B cell (primary cell): ENCODE results near the gene CIB1. TPM values are rescaled to one million over a fixed set of nuclear protein-coding genes. Genes with fewer than 3 reads are reported as not detected.

Source experiments
- ATAC-seq: fragments of 200-7000 bp; cut with Tn5 transposase; one replicate; pipeline ENCODE4 v1.10.0; 2021; ENCODE audit warnings: low read depth, mild to moderate bottlenecking, moderate number of reproducible peaks, moderate library complexity
- CTCF ChIA-PET: fragments of 350-600 bp; sonication (Branson Sonifier 250); formaldehyde crosslinking; loops from one replicate; lab custom pipeline; 2021; ENCODE audit warnings: antibody characterized with exemption, inconsistent platforms; lab: Charles Lee
- POLR2A ChIA-PET: fragments of 350-600 bp; sonication (Branson Sonifier 250); formaldehyde crosslinking; loops from one replicate; lab custom pipeline; 2021; ENCODE audit warnings: antibody characterized with exemption; lab: Charles Lee
- DNase-seq: peaks from one replicate; pipeline ENCODE4 v3.0.0; 2013
- H2AFZ ChIP-seq: 2 replicates; pipeline ENCODE4 v1.6.1; 2012; ENCODE audit warnings: mild to moderate bottlenecking, low read depth, low read length; ENCODE audit not compliant: insufficient read depth, poor library complexity, severe bottlenecking
- H3K27ac ChIP-seq, 2 donors: 1 replicate in 1 of 2; 2 replicates in 1 of 2; pipeline ENCODE4 v1.5.1; 2012 to 2013; ENCODE audit warnings: low read length in 2 of 2, mild to moderate bottlenecking in 2 of 2, moderate library complexity in 1 of 2
- H3K27me3 ChIP-seq, 4 experiments: fragments of 200-600 bp in 1 of 4; sonication (generic) in 1 of 4; replicated peaks in 1 of 4; 1 replicate in 2 of 4; 2 replicates in 2 of 4; pipeline versions ENCODE4 v1.6.1 to v1.7.0; 2013 to 2016; ENCODE audit warnings: low read length in 3 of 4, mild to moderate bottlenecking in 2 of 4, mixed read lengths in 1 of 4, moderate library complexity in 1 of 4; ENCODE audit not compliant: insufficient read depth in 4 of 4, control insufficient read depth in 3 of 4; ENCODE audit errors: control extremely low read depth in 1 of 4
- H3K36me3 ChIP-seq, 2 experiments: replicated peaks in 1 of 2; 1 replicate in 1 of 2; 2 replicates in 1 of 2; pipeline versions ENCODE4 v1.6.1 to v1.7.1; 2013; ENCODE audit warnings: low read length in 1 of 2; ENCODE audit not compliant: insufficient read depth in 2 of 2, control insufficient read depth in 1 of 2; ENCODE audit errors: control extremely low read depth in 1 of 2, extremely low read depth in 1 of 2
- H3K4me1 ChIP-seq, 2 donors: fragments of 200-600 bp in 1 of 2; sonication (generic) in 1 of 2; 1 replicate in 1 of 2; 2 replicates in 1 of 2; pipeline versions ENCODE4 v1.5.1 to v1.6.1; 2013 to 2017; ENCODE audit warnings: low read length in 2 of 2; ENCODE audit not compliant: control insufficient read depth in 2 of 2, insufficient read depth in 2 of 2
- H3K4me2 ChIP-seq: replicated peaks from 2 replicates; pipeline ENCODE3; 2012; ENCODE audit warnings: mild to moderate bottlenecking, low read depth, low read length; ENCODE audit not compliant: poor library complexity, severe bottlenecking
- H3K4me3 ChIP-seq, 5 experiments: fragments of 200-600 bp in 1 of 5; sonication (generic) in 1 of 5; 1 replicate in 3 of 5; 2 replicates in 2 of 5; pipeline versions ENCODE4 v1.5.1 to v1.7.0; 2011 to 2016; ENCODE audit warnings: low read length in 4 of 5, mild to moderate bottlenecking in 4 of 5, low read depth in 2 of 5, control low read depth in 1 of 5, moderate library complexity in 1 of 5; ENCODE audit not compliant: insufficient read depth in 1 of 5; ENCODE audit errors: control extremely low read depth in 1 of 5, extremely low read depth in 1 of 5
- H3K79me2 ChIP-seq: fragments of 200-600 bp; sonication (generic); one replicate; pipeline ENCODE4 v1.6.0; 2016; ENCODE audit warnings: low read length; ENCODE audit not compliant: control insufficient read depth, insufficient read depth
- H3K9ac ChIP-seq: fragments of 200-600 bp; sonication (generic); 2 replicates; pipeline ENCODE4 v1.6.1; 2017; ENCODE audit warnings: mild to moderate bottlenecking, low read length, moderate library complexity
- H3K9me3 ChIP-seq, 3 donors: one replicate each; pipeline versions ENCODE4 v1.6.1 to v1.7.1; 2013; ENCODE audit warnings: low read length in 2 of 3; ENCODE audit not compliant: control insufficient read depth in 2 of 3, insufficient read depth in 1 of 3; ENCODE audit errors: control extremely low read depth in 1 of 3
- H4K20me1 ChIP-seq: 2 replicates; pipeline ENCODE4 v1.6.0; 2012; ENCODE audit warnings: mild to moderate bottlenecking, low read length; ENCODE audit not compliant: insufficient read depth, control insufficient read depth, poor library complexity, severe bottlenecking
- H3K27ac Mint-ChIP-seq: one replicate; pipeline ENCODE4 v1.8.0; 2021; ENCODE audit warnings: mixed read lengths
- H3K27me3 Mint-ChIP-seq: one replicate; pipeline ENCODE4 v1.8.0; 2021; ENCODE audit warnings: mixed read lengths
- H3K4me1 Mint-ChIP-seq: one replicate; pipeline ENCODE4 v1.8.0; 2021; ENCODE audit warnings: mixed read lengths
- H3K4me3 Mint-ChIP-seq: one replicate; pipeline ENCODE4 v1.8.0; 2021; ENCODE audit warnings: mixed read lengths
- H3K9me3 Mint-ChIP-seq: one replicate; pipeline ENCODE4 v1.8.0; 2022; ENCODE audit warnings: mixed read lengths; ENCODE audit not compliant: insufficient read depth
- CTCF ChIP-seq: fragments of 200-600 bp; IDR thresholded peaks from one replicate; pipeline ENCODE4 v1.8.0; 2022; ENCODE audit warnings: antibody characterized with exemption, mild to moderate bottlenecking
- EZH2 ChIP-seq: IDR thresholded peaks from 2 replicates; pipeline ENCODE4 v1.6.1; 2012; ENCODE audit warnings: borderline replicate concordance, low read depth, mild to moderate bottlenecking, moderate library complexity, low read length; ENCODE audit not compliant: insufficient read depth, poor library complexity, severe bottlenecking
- WGBS: methylation state at CpG from one replicate; pipeline ENCODE4 v1.1.5; 2013; ENCODE audit warnings: missing lambda C conversion rate; ENCODE audit not compliant: insufficient coverage; 5-methylcytosine and 5-hydroxymethylcytosine counted together
- intact Hi-C: fragments of 100-400 bp; cut with micrococcal nuclease; formaldehyde crosslinking; loops from one replicate; pipeline ENCODE4 v1.10.0; 2022
- polyA plus RNA-seq: library from polyadenylated mRNA; depleted of rRNA; stranded (reverse); fragments of >200 nt; gene quantifications from 2 replicates; pipeline ENCODE4 v1.2.3, GENCODE V29; 2012
- total RNA-seq, 2 donors: library from RNA; stranded (reverse); fragments of 120-200 nt in 1 of 2; gene quantifications; 1 replicate in 1 of 2; 2 replicates in 1 of 2; pipeline versions ENCODE4 v1.2.3 to v1.2.4, GENCODE V29; 2013 to 2022

CIB1 gene
- total and polyA plus RNA-seq, 2 donors (not counting 1 experiment from before 2014, with no cell fraction given): 153 to 157 TPM

- POLR2A ChIA-PET: no interaction called here
- Histone ChIP-seq H3K36me3 (no peaks in the 10 kb centered on the region), H4K20me1 (no peaks in the 10 kb centered on the region), H3K79me2 (peaks cover 4% of the 10 kb centered on the region), H3K27ac (no peak overlapping the region), H3K4me3 (no peak overlapping the region), H2AFZ (no peak overlapping the region), H3K27me3 (no peaks in the 10 kb centered on the region), H3K9ac (no peak overlapping the region), H3K4me1 (peaks cover 9 to 10% of the 10 kb centered on the region in 2 donors), H3K9me3 (no peaks in the 10 kb centered on the region), H3K4me2 (no peak overlapping the region)
- no peak for DNase-seq
- TF ChIP-seq CTCF: no peak
- no peaks in the 10 kb centered on the region for H3K27me3 Mint-ChIP-seq
- H3K9me3 Mint-ChIP-seq: no peaks in the 10 kb centered on the region
- H3K27ac Mint-ChIP-seq: no peak overlapping the region
- WGBS: no CpG with 5 or more reads among the region's 5 CpGs
- CTCF ChIA-PET: interaction anchor here (1.6 kb wide), 1 partner anchor 38 kb away, joined by 3 read pairs; no protein-coding TSS in a partner anchor
- intact Hi-C loops: no loop called here
- peaks cover 9% of the 10 kb centered on the region for H3K4me1 Mint-ChIP-seq
- no peak for ATAC-seq
- no peak overlapping the region for H3K4me3 Mint-ChIP-seq
These were observed 25.8 kb upstream of the CIB1 start for GRCh38 chr15:90259524-90259923.

GRCh38 chr15:90257776-90258175, 24.0 kb upstream of the CIB1 start:
- H3K9me3 Mint-ChIP-seq: no peaks in the 10 kb centered on the region
- ATAC-seq: no peak
- H3K9ac ChIP-seq: no peak overlapping the region
- H3K4me3 Mint-ChIP-seq: no peak overlapping the region
- no peaks in the 10 kb centered on the region for H3K4me1 Mint-ChIP-seq
- no peak overlapping the region for H3K4me2 ChIP-seq
- intact Hi-C loops: no loop called here
- no peak for TF ChIP-seq EZH2
- no peak for TF ChIP-seq CTCF
- ChIA-PET POLR2A (no interaction called here), CTCF (no interaction called here)
- DNase-seq: no peak
- no peak overlapping the region for H3K27ac ChIP-seq
- no peaks in the 10 kb centered on the region for H3K4me1 ChIP-seq
- H3K36me3 ChIP-seq: no peaks in the 10 kb centered on the region
- no peaks in the 10 kb centered on the region for H3K79me2 ChIP-seq
- no peak overlapping the region for H2AFZ ChIP-seq
- no peak overlapping the region for H3K27ac Mint-ChIP-seq
- no peaks in the 10 kb centered on the region for H4K20me1 ChIP-seq
- H3K4me3 ChIP-seq: no peak overlapping the region
- H3K27me3 Mint-ChIP-seq: no peaks in the 10 kb centered on the region
- H3K27me3 ChIP-seq: no peaks in the 10 kb centered on the region
- no peaks in the 10 kb centered on the region for H3K9me3 ChIP-seq
- 88% methylated on average over 4 of the region's 7 CpGs for WGBS
